HG03108 (cell line): ENCODE results near the gene CHURC1.

Experiments used
- ATAC-seq: cut with Tn5 transposase; IDR thresholded peaks from one replicate; pipeline ENCODE4 v1.9.1; 2021; ENCODE audit warnings: moderate library complexity; ENCODE audit not compliant: unreplicated experiment

Gene CHURC1

DNA sequence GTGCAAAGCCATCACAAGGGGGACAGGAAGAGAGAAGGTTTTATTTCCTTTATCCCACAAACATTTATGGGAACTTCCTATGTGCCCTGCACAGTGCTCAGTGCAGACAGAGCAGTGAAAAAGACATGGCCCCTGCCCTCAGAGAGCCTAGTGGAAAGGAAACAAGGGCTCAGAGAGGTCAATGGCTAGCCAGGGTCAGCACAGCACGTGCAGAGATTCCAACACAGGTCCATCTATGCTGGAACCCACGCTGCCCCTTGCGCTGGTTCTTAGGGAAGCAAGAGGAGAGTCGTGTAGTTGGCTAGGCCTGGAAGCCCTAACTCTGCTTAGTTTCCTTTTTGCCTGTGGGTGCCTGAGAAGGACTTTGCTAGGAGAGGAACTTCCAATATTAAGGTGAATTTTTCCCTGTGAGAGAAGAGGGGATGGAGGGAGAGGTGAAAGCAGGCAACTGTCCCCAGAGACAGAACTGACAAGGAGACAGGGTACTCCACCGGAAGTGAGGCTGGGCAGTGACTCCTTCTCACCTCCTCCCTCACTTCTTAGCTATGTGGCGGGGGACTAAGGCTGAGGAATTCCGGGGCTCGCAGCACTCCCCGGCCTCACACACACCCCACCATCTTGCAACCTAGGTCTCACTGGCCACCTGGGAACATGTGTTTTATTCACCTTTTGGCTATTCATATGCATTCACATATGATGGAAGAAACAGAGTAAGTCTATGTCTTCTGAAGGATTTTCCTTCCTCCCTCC is 40.4 kb downstream of the CHURC1 start:
- ATAC-seq: no peak

DNA sequence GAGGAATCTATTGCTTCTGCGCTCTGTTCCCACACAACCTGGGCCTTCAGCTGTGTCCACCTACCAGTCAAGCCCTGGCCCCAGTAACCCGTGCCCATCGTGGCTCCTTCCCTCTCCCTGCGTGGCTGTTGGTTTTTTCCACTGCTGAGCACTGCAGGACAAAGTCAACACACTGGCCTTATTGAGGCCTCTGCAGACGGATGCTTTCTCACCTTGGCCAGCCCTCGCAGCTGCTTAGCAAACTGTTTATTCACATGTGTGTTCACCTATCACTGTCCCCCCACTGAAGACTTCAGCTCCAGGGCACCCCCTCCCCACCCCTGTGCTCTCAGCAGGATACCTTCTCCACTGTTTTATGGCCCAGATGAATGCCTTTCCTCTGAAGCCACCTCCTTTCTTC is 41.0 kb downstream of the CHURC1 start:
- ATAC-seq: no peak

DNA sequence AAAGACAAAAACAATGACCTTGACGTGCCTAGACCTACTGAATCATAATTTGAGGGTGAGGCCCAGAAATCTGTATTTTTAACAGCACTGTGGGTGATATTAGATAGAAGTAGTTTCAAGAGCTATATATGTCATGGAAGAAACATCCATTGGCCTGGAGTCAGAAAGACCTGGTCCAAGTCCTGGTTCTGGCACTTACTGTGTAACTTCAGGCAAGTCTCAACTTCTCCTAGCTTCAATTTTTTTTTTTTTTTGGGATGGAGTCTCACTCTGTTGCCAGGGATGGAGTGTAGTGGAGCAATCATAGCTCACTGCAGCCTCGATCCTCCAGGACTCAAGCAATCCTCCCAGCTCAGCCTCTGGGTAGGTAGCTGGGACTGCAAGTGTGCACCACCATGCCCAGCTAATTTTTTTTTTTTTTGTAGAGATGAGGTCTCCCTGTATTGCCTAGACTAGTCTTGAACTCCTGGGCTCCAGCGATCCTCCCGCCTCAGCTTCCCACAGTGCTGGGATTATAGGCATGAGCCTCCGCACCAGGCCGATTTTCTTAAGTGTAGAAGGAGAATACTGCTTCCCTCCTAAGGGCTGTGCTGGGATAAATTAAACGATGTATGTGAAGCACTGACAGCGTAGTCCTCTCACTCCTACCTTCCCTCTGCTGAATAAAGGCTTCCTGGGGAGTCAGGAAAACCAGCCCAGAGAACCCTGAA is 42.6 kb downstream of the CHURC1 start:
- no peak for ATAC-seq

DNA sequence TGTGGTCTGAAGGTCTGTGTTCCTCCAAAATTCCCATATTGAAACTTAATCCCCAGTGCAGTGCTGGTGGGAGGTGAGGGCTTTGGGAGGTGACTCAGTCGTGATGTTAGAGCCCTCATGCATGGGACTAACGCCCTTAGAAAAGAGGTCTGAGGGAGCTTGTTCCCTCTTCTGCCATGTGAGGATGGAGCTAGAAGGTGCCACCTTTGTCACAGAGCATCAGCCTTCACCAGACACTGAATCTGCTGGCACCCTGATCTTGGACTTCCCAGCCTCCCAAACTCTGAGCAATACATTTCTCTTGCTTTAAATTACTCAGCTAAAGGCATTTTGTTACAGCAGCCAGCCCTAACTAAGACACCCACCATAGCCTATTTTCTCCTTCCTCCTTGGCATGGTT is 43.9 kb downstream of the CHURC1 start:
- ATAC-seq: no peak

- ATAC-seq: no peak
Observed at GRCh38 chr14:64958743-64959142, 44.5 kb downstream of the CHURC1 start.

- no peak for ATAC-seq
Observed at GRCh38 chr14:64960762-64961276, 46.6 kb downstream of the CHURC1 start.

GRCh38 chr14:64963611-64964010 is 49.4 kb downstream of the CHURC1 start:
- no peak for ATAC-seq

- no peak for ATAC-seq
Observed at GRCh38 chr14:64965356-64966000, 51.2 kb downstream of the CHURC1 start.

DNA sequence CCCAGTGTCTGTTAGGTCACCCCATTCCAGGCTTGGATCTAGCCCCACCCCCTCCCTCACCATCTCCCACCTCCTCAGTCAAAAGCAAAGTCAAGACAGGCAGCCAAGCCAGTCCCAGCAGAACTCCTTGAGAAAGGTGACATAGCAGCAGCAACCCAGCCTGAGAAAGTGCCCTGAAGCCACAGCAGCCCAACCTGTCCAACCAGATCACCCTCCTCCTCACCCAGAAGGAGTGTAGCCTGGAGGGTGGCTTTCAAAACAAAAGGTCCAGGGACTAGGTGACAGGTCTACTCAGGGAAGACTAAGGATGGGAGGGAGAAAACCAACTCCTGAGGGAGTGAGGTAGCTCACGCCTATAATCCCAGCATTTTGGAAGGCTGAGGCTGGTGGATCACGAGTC is 52.7 kb downstream of the CHURC1 start:
- ATAC-seq: no peak

GRCh38 chr14:64968167-64968566 is 53.9 kb downstream of the CHURC1 start:
- ATAC-seq: no peak

- ATAC-seq: no peak
Observed at GRCh38 chr14:64968651-64969050, 54.4 kb downstream of the CHURC1 start.

DNA sequence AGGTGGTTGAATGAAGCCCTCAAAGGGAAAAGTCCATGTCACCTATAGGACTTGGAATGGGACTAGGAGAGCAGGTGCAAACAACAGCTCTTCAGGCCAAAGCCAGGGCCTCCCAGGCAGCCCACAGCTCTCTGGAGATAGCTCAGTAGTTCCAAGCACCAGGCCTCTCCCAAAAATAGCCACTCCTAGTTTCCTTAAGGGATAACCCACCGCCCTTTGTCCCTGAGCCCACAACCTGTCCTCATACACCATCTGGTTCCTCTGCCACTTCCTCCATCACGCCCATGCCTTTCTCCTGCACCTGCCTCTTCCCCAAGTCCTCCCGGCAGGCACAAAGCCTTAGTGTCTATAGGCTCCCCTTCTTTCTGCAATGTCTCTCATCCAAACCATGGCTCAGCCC is 55.8 kb downstream of the CHURC1 start:
- ATAC-seq: no peak

- no peak for ATAC-seq
Observed at GRCh38 chr14:64970776-64971477, 56.7 kb downstream of the CHURC1 start.

DNA sequence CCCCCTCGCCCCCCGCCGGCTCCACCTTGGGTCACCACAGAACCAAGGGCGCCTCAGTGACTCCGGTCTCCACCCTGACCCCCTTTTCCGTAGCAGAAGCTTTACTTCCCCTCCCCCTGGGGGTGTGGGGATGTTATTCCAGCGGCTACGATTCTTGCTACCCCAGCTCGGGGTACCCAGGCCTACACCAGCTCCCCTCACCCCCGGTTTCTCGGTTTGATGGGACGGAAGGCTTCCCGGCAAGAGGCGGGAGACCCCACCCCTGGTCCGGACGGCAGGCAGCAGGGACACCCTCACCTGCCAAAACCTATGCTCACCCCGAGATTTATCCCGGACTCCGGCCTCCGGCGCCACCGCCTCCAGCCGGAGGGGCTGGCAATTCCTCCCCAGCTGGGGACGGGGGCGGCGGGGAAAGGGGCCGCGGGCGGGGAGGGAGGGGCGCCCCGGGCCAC is 57.3 kb downstream of the CHURC1 start:
- ATAC-seq: no peak

DNA sequence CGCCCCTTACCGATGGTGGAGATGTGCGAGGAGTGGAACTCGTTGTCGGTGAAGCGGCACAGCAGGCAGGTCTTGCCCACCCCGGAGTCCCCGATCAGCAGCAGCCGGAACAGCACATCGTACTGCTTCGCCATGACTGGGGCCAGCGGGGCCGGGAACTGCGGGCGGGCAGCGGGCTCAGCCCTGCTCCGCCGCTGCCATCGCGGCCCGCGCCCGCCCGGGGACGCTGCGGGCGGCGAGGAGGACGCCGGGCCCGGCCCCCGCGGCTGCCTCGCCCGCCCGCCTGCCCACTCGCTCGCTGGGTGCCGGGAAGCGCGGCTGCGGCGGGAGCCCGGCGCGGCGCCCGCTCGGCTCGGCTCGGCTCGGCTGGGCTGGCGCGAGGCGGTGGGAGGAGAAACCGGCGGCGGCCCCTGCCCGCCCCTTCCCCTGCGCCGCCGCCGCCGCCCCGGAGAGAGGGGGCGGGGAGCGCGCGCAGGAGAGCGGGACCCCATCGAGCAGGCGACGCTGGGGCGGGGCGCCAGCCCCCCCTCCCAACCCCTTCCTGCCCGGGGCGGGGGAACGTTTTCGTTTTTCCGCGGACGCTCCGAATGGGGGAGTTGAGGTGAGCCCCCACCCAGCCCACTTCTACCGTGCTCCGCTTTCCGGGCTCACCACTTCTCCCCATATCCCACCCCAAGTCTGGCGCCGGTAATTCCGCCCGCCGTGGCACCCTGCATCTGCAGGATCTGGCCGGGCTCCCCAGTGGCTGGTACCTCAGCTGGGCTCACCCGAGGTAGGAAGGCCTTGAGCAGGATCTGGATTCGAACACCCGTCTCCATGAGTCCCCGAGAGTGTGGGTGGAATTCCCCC is 57.9 kb downstream of the CHURC1 start, which contains the start of gene RAB15:
Gene RAB15, minus strand, starts transcription at position 394 of the 849 bp plus-strand sequence. Its CDS starts 260 bp downstream, at position 134.
- ATAC-seq: no peak

- ATAC-seq: no peak
Observed at GRCh38 chr14:64973026-64973442, 58.8 kb downstream of the CHURC1 start.

- no peak for ATAC-seq
Observed at GRCh38 chr14:64973826-64974225, 59.6 kb downstream of the CHURC1 start.

DNA sequence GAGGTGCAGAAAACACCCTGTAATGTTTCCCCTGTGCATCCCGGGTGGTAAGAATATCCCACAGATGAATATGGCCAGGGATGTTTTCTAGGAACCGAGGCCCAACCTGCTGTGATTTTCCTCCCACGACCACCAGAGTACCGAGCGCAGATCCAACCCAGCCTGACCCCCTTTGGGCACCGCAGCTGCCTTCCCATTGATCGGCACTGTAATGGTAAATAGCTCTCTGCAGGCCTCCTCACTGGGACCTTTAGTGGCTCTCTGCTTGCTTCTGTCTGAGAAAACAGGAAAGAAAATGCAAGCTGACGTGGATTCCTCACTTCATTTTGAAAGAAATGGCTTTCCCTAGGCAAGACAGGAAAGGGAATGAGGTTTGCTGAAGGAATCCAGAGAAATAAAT is 60.3 kb downstream of the CHURC1 start:
- no peak for ATAC-seq

- no peak for ATAC-seq
Observed at GRCh38 chr14:64979336-64980074, 65.2 kb downstream of the CHURC1 start.
